Neuronal stem cell (in vitro differentiated cells): ENCODE results near the gene SENP7.
"Not testable (repeated sequence)": the region's sequence is repeated elsewhere in the genome, so short reads cannot be mapped to it uniquely, and the experiment has no call there.

Experiments
- DNase-seq: peaks from one replicate; pipeline ENCODE4 v3.0.0-alpha.2; 2013; ENCODE audit warnings: low spot score
- H2AFZ ChIP-seq: one replicate; pipeline ENCODE4 v1.6.1; 2013; ENCODE audit warnings: mild to moderate bottlenecking, low read length, inconsistent platforms
- H2AK5ac ChIP-seq: 2 replicates; pipeline ENCODE4 v1.6.1; 2013; ENCODE audit warnings: low read depth, mild to moderate bottlenecking, inconsistent platforms, low read length, moderate library complexity, mixed read lengths
- H2BK120ac ChIP-seq: 2 replicates; pipeline ENCODE4 v1.6.1; 2013; ENCODE audit warnings: low read depth, mild to moderate bottlenecking, inconsistent platforms, low read length, moderate library complexity, mixed read lengths
- H2BK12ac ChIP-seq: one replicate; pipeline ENCODE4 v1.6.1; 2013; ENCODE audit warnings: low read length, inconsistent platforms
- H2BK15ac ChIP-seq: 2 replicates; pipeline ENCODE4 v1.6.1; 2013; ENCODE audit warnings: mild to moderate bottlenecking, low read length, inconsistent platforms, mixed read lengths
- H2BK5ac ChIP-seq: one replicate; pipeline ENCODE4 v1.6.1; 2013; ENCODE audit warnings: inconsistent platforms, mild to moderate bottlenecking, low read length, moderate library complexity
- H3K14ac ChIP-seq: one replicate; pipeline ENCODE4 v1.6.1; 2013; ENCODE audit warnings: low read length, inconsistent platforms
- H3K18ac ChIP-seq: 2 replicates; pipeline ENCODE4 v1.6.1; 2013; ENCODE audit warnings: low read length, inconsistent platforms
- H3K23ac ChIP-seq: 2 replicates; pipeline ENCODE4 v1.6.1; 2013; ENCODE audit warnings: low read depth, mild to moderate bottlenecking, mixed read lengths, low read length, inconsistent platforms; ENCODE audit not compliant: poor library complexity
- H3K27ac ChIP-seq: replicated peaks from 3 replicates; pipeline ENCODE4 v1.5.1; 2013; ENCODE audit warnings: low read length, inconsistent platforms
- H3K27me3 ChIP-seq, 3 experiments: 2 replicates each; pipeline ENCODE4 v1.6.1; 2013; ENCODE audit warnings: low read length in 3 of 3, mild to moderate bottlenecking in 2 of 3, inconsistent platforms in 1 of 3, low read depth in 1 of 3, mixed read lengths in 1 of 3, moderate library complexity in 1 of 3; ENCODE audit not compliant: control insufficient read depth in 3 of 3, insufficient read depth in 3 of 3
- H3K36me3 ChIP-seq, 2 donors: replicated peaks in 1 of 2; 2 replicates each; pipeline ENCODE4 v1.6.1; 2013; ENCODE audit warnings: low read length in 2 of 2; ENCODE audit not compliant: control insufficient read depth in 2 of 2, insufficient read depth in 2 of 2
- H3K4ac ChIP-seq: 2 replicates; pipeline ENCODE4 v1.6.1; 2013; ENCODE audit warnings: inconsistent platforms, mild to moderate bottlenecking, low read length, moderate library complexity
- H3K4me1 ChIP-seq, 2 donors: 1 replicate in 1 of 2; 2 replicates in 1 of 2; pipeline ENCODE4 v1.6.1; 2013; ENCODE audit warnings: low read length in 2 of 2, low read depth in 1 of 2; ENCODE audit not compliant: control insufficient read depth in 2 of 2, insufficient read depth in 1 of 2
- H3K4me2 ChIP-seq: one replicate; pipeline ENCODE4 v1.6.1; 2013; ENCODE audit warnings: mild to moderate bottlenecking, low read length, inconsistent platforms; ENCODE audit not compliant: insufficient read depth, poor library complexity, severe bottlenecking
- H3K4me3 ChIP-seq, 2 donors: 2 replicates each; pipeline ENCODE4 v1.5.1; 2013; ENCODE audit warnings: low read length in 2 of 2, mild to moderate bottlenecking in 2 of 2, inconsistent platforms in 1 of 2, moderate library complexity in 1 of 2
- H3K79me1 ChIP-seq: one replicate; pipeline ENCODE4 v1.6.1; 2013; ENCODE audit warnings: low read depth, mild to moderate bottlenecking, inconsistent platforms, low read length, moderate library complexity
- H3K9ac ChIP-seq: one replicate; pipeline ENCODE4 v1.6.1; 2013; ENCODE audit warnings: mild to moderate bottlenecking, low read depth, low read length, inconsistent platforms; ENCODE audit not compliant: poor library complexity
- H3K9me3 ChIP-seq, 2 donors: replicated peaks in 1 of 2; 2 replicates each; pipeline versions ENCODE3 to v1.6.1; 2013; ENCODE audit warnings: low read length in 2 of 2, mild to moderate bottlenecking in 2 of 2, inconsistent platforms in 1 of 2, low read depth in 1 of 2, mixed read lengths in 1 of 2, moderate library complexity in 1 of 2; ENCODE audit not compliant: control insufficient read depth in 2 of 2, insufficient read depth in 1 of 2
- H4K8ac ChIP-seq: one replicate; pipeline ENCODE4 v1.6.1; 2013; ENCODE audit warnings: low read depth, mild to moderate bottlenecking, inconsistent platforms, low read length, moderate library complexity
- H4K91ac ChIP-seq: one replicate; pipeline ENCODE4 v1.6.1; 2013; ENCODE audit warnings: low read length, low read depth, mild to moderate bottlenecking, inconsistent platforms; ENCODE audit not compliant: poor library complexity
- WGBS, 2 donors: extraction: QIAGEN DNeasy Blood & Tissue Kit; methylation state at CpG; one replicate each; pipeline ENCODE4 v1.1.7; 2013; ENCODE audit warnings: missing lambda C conversion rate in 2 of 2, mixed read lengths in 1 of 2; ENCODE audit not compliant: insufficient read length in 2 of 2, insufficient replicate concordance in 1 of 2; ENCODE audit errors: extremely low coverage in 2 of 2; 5-methylcytosine and 5-hydroxymethylcytosine counted together

SENP7 gene

DNA sequence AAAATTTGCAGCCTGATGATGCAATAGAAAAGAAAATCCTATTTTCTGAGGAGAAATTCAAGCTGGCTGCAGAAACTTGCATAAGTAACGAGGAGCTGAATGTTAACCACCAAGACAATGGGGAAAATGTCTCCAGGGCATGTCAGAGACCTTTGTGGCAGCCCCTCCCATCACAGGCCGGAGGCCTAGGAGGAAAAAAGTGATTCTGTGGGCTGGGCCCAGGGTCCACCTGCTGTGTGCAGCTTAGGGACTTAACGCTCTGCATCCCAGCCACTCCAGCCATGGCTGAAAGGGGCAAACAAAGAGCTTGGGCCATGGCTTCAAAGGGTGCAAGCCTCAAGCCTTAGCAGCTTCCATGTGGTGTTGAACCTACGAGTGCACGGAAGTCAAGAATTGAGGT is 40.4 kb upstream of the SENP7 start:
- not testable (repeated sequence) for H3K4me3 ChIP-seq, H2AK5ac ChIP-seq, H3K4me1 ChIP-seq, H3K79me1 ChIP-seq, H3K36me3 ChIP-seq, H3K23ac ChIP-seq, H3K18ac ChIP-seq, H3K4ac ChIP-seq, H3K4me2 ChIP-seq, H3K27ac ChIP-seq, H2BK120ac ChIP-seq, H4K8ac ChIP-seq, H4K91ac ChIP-seq, H2BK5ac ChIP-seq, H3K9me3 ChIP-seq, H2BK15ac ChIP-seq, H3K14ac ChIP-seq, H3K9ac ChIP-seq, H2BK12ac ChIP-seq, DNase-seq
- no CpG with 5 or more reads among the region's 5 CpGs for WGBS, 2 donors
- peaks cover 0 to 12% (median 0%) of the 10 kb centered on the region in 3 experiments for H3K27me3 ChIP-seq
- peak overlapping the region; percentile 80 for H2AFZ ChIP-seq

DNA sequence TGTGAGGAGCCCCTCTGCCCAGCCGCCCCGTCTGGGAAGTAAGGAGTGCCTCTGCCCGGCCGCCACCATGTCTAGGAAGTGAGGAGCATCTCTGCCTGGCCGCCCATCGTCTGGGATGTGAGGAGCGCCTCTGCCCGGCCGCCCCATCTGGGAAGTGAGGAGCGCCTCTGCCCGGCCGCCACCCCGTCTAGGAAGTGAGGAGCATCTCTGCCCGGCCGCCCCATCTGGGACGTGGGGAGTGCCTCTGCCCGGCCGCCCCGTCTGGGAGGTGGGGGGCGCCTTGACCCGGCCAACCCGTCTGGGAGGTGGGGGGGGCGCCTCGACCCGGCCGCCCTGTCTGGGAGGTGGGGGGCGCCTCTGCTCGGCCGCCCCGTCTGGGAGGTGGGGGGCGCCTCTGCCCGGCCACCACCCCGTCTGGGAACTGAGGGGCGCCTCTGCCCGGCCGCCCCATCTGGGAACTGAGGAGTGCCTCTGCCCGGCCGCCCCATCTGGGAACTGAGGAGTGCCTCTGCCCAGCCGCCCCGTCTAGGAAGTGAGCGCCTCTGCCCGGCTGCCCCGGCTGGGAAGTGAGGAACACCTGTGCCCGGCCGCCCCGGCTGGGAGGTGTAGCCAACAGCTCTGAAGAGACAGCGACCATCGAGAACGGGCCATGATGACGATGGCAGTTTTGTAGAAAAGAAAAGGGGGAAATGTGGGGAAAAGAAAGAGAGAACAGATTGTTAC is 38.5 kb upstream of the SENP7 start:
- H3K4ac ChIP-seq, H2BK120ac ChIP-seq, H4K91ac ChIP-seq, H3K4me3 ChIP-seq, H3K79me1 ChIP-seq, H4K8ac ChIP-seq, H3K36me3 ChIP-seq, H3K14ac ChIP-seq, H2BK12ac ChIP-seq, H3K9ac ChIP-seq, H3K4me2 ChIP-seq, H3K23ac ChIP-seq, H3K27ac ChIP-seq, H2AK5ac ChIP-seq, H2BK15ac ChIP-seq, H3K4me1 ChIP-seq, H2BK5ac ChIP-seq, H2AFZ ChIP-seq, H3K18ac ChIP-seq, H3K27me3 ChIP-seq, H3K9me3 ChIP-seq, DNase-seq: not testable (repeated sequence)
- no CpG with 5 or more reads among the region's 50 CpGs for WGBS, 2 donors

GRCh38 chr3:101549473-101549872 is 36.5 kb upstream of the SENP7 start:
- Histone ChIP-seq H3K27ac (no peak overlapping the region), H2BK5ac (no peak overlapping the region), H3K18ac (no peak overlapping the region), H4K8ac (no peak overlapping the region), H2BK15ac (no peak overlapping the region), H3K23ac (no peak overlapping the region), H3K4me3 (no peak overlapping the region), H3K9ac (no peak overlapping the region), H2BK120ac (no peak overlapping the region), H3K4me1 (no peaks in the 10 kb centered on the region), H3K79me1 (no peaks in the 10 kb centered on the region), H4K91ac (no peak overlapping the region), H3K27me3 (no peaks in the 10 kb centered on the region), H3K4me2 (no peak overlapping the region), H3K9me3 (peaks cover 0 to 3% of the 10 kb centered on the region in 2 donors), H2AFZ (no peak overlapping the region), H3K14ac (no peak overlapping the region), H3K36me3 (no peaks in the 10 kb centered on the region), H3K4ac (no peak overlapping the region), H2BK12ac (no peak overlapping the region), H2AK5ac (no peak overlapping the region)
- WGBS, 2 donors = no CpG with 5 or more reads among the region's 1 CpG
- no peak for DNase-seq

- Histone ChIP-seq H3K18ac (no peak overlapping the region), H3K4me2 (no peak overlapping the region), H2BK120ac (no peak overlapping the region), H2BK12ac (no peak overlapping the region), H3K23ac (no peak overlapping the region), H3K14ac (no peak overlapping the region), H3K79me1 (no peaks in the 10 kb centered on the region), H4K8ac (no peak overlapping the region), H3K4me3 (no peak overlapping the region), H2BK15ac (no peak overlapping the region), H2BK5ac (no peak overlapping the region), H3K27me3 (no peaks in the 10 kb centered on the region), H3K9me3 (peaks cover 0 to 3% of the 10 kb centered on the region in 2 donors), H3K9ac (no peak overlapping the region), H2AK5ac (no peak overlapping the region), H4K91ac (no peak overlapping the region), H3K4ac (no peak overlapping the region), H3K4me1 (no peaks in the 10 kb centered on the region), H3K36me3 (no peaks in the 10 kb centered on the region), H3K27ac (no peak overlapping the region), H2AFZ (no peak overlapping the region)
- no peak for DNase-seq
- no CpG with 5 or more reads among the region's 2 CpGs for WGBS, 2 donors
These were observed 35.6 kb upstream of the SENP7 start for GRCh38 chr3:101548527-101549105.
